ENCODE measurements around the gene RAB26.

- TF ChIP-seq EZH2 (IDR thresholded peaks at IDR 0.05; ENCODE audit: borderline replicate concordance, low read depth, low read length, severe bottlenecking) = no peak
- no peak for TF ChIP-seq CTCF (IDR thresholded peaks at IDR 0.05; ENCODE audit: extremely low read depth in 1 of 2, insufficient read depth in 1 of 2, low read depth in 1 of 2, low read length in 2 of 2)
- no peak for TF ChIP-seq FOS (IDR thresholded peaks at IDR 0.05; ENCODE audit: borderline replicate concordance, insufficient read depth, low read length)
These were observed 14.9 kb downstream of the RAB26 start for GRCh38 chr16:2163211-2163881.
